GM21423 (cell line): Measurements from ENCODE around the gene MORF4L2.
"Not testable (repeated sequence)": the region's sequence is repeated elsewhere in the genome, so short reads cannot be mapped to it uniquely, and the experiment has no call there.

Experiments used
- ATAC-seq: cut with Tn5 transposase; IDR thresholded peaks from one replicate; pipeline ENCODE4 v1.9.1; 2021; ENCODE audit warnings: mild to moderate bottlenecking, moderate library complexity; ENCODE audit not compliant: unreplicated experiment

MORF4L2 gene

GRCh38 chrX:103681443-103681842 lies 5.1 kb downstream of the MORF4L2 start:
- no peak for ATAC-seq

GRCh38 chrX:103678199-103678993 lies 8.1 kb downstream of the MORF4L2 start:
- ATAC-seq = no peak

GRCh38 chrX:103674531-103675454 lies 11.7 kb downstream of the MORF4L2 start:
- ATAC-seq = no peak

GRCh38 chrX:103669745-103670144 lies 16.8 kb downstream of the MORF4L2 start:
- ATAC-seq = no peak

- ATAC-seq = no peak
Observed at GRCh38 chrX:103666202-103667107, 20.0 kb downstream of the MORF4L2 start.

GRCh38 chrX:103663981-103664762 lies 22.3 kb downstream of the MORF4L2 start:
- no peak for ATAC-seq

- not testable (repeated sequence) for ATAC-seq
Observed at GRCh38 chrX:103659460-103659859, 27.0 kb downstream of the MORF4L2 start.

- ATAC-seq = no peak
Observed at GRCh38 chrX:103658681-103659433, 27.6 kb downstream of the MORF4L2 start.

GRCh38 chrX:103657066-103657465 lies 29.4 kb downstream of the MORF4L2 start:
- ATAC-seq = not testable (repeated sequence)

GRCh38 chrX:103656617-103657016 lies 29.9 kb downstream of the MORF4L2 start:
- ATAC-seq = no peak

- not testable (repeated sequence) for ATAC-seq
Observed at GRCh38 chrX:103655230-103656000, 31.1 kb downstream of the MORF4L2 start.

GRCh38 chrX:103651151-103651773 lies 35.2 kb downstream of the MORF4L2 start:
- no peak for ATAC-seq

- no peak for ATAC-seq
Observed at GRCh38 chrX:103647630-103648029, 38.9 kb downstream of the MORF4L2 start.

- ATAC-seq = no peak
Observed at GRCh38 chrX:103644125-103644524, 42.4 kb downstream of the MORF4L2 start.

GRCh38 chrX:103640401-103641155 lies 45.9 kb downstream of the MORF4L2 start:
- no peak for ATAC-seq

- not testable (repeated sequence) for ATAC-seq
Observed at GRCh38 chrX:103638479-103639346, 47.8 kb downstream of the MORF4L2 start.
